ENCODE data around the gene EMSY. TPM values are rescaled to one million over a fixed set of nuclear protein-coding genes. Genes with fewer than 3 reads are reported as not detected.

The EMSY gene
- total and polyA plus RNA-seq, 2 of the 13 experiments (the other 11 are each of a cell fraction or from before 2014, with no cell fraction given) = 11.6 to 18.5 TPM

DNA sequence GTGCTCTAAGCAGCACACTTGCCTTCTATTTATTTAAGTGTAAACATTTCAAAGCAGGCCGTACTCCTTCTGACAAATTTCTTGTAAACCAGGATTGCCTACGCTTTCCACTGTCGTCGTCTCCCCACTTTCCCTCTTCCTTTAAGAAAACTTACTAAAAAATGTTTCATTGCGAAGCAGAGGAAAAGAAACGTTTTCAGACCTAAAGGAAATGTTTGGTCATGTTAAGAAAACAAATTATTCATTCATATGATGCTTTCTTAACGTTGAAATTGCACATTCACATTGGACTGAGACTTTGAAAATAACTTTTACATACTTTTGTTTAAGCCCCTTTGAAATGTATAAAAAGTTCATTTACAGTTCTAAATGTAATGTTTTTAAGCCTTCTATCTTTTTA is 106.0 kb downstream of the EMSY start:
- ATAC-seq (no peak), DNase-seq (ENCODE audit: low spot score) (no peak), FAIRE-seq (no peak)
- no peak overlapping the region for H3K27ac ChIP-seq (ENCODE audit: extremely low read length, insufficient read depth, low read length)
- H4K20me1 ChIP-seq (ENCODE audit: insufficient read depth, low read length) = no peaks in the 10 kb centered on the region
- POLR2A ChIA-PET = no interaction called here
- intact Hi-C loops (cut with micrococcal nuclease; ENCODE audit: unreplicated experiment) (no loop called here), in situ Hi-C loops (cut with HindIII; ENCODE audit: extremely low pct_ligation_motif_present, low pct_unique_long_range_greater_than_20kb) (no loop called here)
- H3K9ac ChIP-seq (ENCODE audit: insufficient read depth, low read depth, low read length) = no peak overlapping the region
- H2AFZ ChIP-seq (ENCODE audit: low read length) = no peak overlapping the region
- no peaks in the 10 kb centered on the region for H3K9me3 ChIP-seq (ENCODE audit: low read length)
- no peak overlapping the region for H3K4me3 ChIP-seq (replicated peaks in 1 of 3; ENCODE audit: insufficient read depth in 1 of 3, low read depth in 2 of 3, low read length in 3 of 3)
- H3K79me2 ChIP-seq (ENCODE audit: insufficient read depth, low read length) = no peaks in the 10 kb centered on the region
- CTCF ChIA-PET (ENCODE audit: low intra/inter-chr PET ratio, low total read pairs) = no interaction called here
- H3K36me3 ChIP-seq (replicated peaks in 1 of 2; ENCODE audit: control insufficient read depth in 1 of 2, insufficient read depth in 2 of 2, low read length in 2 of 2) = peaks cover 3 to 7% of the 10 kb centered on the region in 2 experiments
- no peaks in the 10 kb centered on the region for H3K4me1 ChIP-seq (ENCODE audit: insufficient read depth, low read length)
- WGBS (ENCODE audit: low lambda C conversion rate) = 86% methylated on average over 7 of the region's 7 CpGs
- H3K4me2 ChIP-seq (ENCODE audit: low read depth, low read length) = no peak overlapping the region
- no peaks in the 10 kb centered on the region for H3K27me3 ChIP-seq (ENCODE audit: control insufficient read depth in 1 of 2, insufficient read depth in 2 of 2, low read length in 2 of 2)
- no peak for TF ChIP-seq SETDB1 (CRISPR knock-in tag; IDR thresholded peaks at IDR 0.05; ENCODE audit: borderline replicate concordance)
- TF ChIP-seq, protein P1, sequence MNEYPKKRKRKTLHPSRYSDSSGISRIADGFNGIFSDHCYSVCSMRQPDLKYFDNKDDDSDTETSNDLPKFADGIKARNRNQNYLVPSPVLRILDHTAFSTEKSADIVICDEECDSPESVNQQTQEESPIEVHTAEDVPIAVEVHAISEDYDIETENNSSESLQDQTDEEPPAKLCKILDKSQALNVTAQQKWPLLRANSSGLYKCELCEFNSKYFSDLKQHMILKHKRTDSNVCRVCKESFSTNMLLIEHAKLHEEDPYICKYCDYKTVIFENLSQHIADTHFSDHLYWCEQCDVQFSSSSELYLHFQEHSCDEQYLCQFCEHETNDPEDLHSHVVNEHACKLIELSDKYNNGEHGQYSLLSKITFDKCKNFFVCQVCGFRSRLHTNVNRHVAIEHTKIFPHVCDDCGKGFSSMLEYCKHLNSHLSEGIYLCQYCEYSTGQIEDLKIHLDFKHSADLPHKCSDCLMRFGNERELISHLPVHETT (CRISPR knock-in tag; conservative IDR thresholded peaks at IDR 0.05) = no peak
- no peak for TF ChIP-seq RORA (CRISPR knock-in tag; IDR thresholded peaks at IDR 0.05)
- no peak for TF ChIP-seq ZBTB7B (CRISPR knock-in tag; IDR thresholded peaks at IDR 0.05)
- TF ChIP-seq HINFP (CRISPR knock-in tag; IDR thresholded peaks at IDR 0.05; ENCODE audit: low read depth) = no peak
- no peak for TF ChIP-seq FOXO1 (CRISPR knock-in tag; IDR thresholded peaks at IDR 0.05)
- no peak for TF ChIP-seq GZF1 (CRISPR knock-in tag; IDR thresholded peaks at IDR 0.05)
- TF ChIP-seq HNF4A (CRISPR knock-in tag; IDR thresholded peaks at IDR 0.05) = no peak
- TF ChIP-seq SRSF4 (IDR thresholded peaks at IDR 0.05; ENCODE audit: low read depth, low read length, poor library complexity, severe bottlenecking) = no peak
- no peak for TF ChIP-seq ZNF879 (CRISPR knock-in tag; IDR thresholded peaks at IDR 0.05)
- BruUV-seq (replicated peaks) = no TSS peak
